BJ (cell line): Measurements from ENCODE around the gene ODAD2. TPM values are rescaled to one million over a fixed set of nuclear protein-coding genes. Genes with fewer than 3 reads are reported as not detected.
"Not testable (repeated sequence)": the region's sequence is repeated elsewhere in the genome, so short reads cannot be mapped to it uniquely, and the experiment has no call there.

Experiments
- CTCF ChIA-PET: fragments of 350-600 bp; formaldehyde crosslinking; extraction: SDS; loops from one replicate; lab custom pipeline; 2021; ENCODE audit warnings: antibody characterized with exemption, inconsistent platforms; lab: Yijun Ruan, JAX
- POLR2A ChIA-PET: fragments of 300-600 bp; sonication (Branson Sonifier 250); formaldehyde crosslinking; extraction: SDS; loops from one replicate; lab custom pipeline; 2021; ENCODE audit warnings: antibody characterized with exemption; lab: Charles Lee
- DNase-seq: peaks from one replicate; pipeline ENCODE4 v3.0.0-alpha.2; 2011; ENCODE audit warnings: low read depth
- H3K27me3 ChIP-seq: 2 replicates; pipeline ENCODE4 v1.6.0; 2011; ENCODE audit warnings: low read length; ENCODE audit not compliant: control insufficient read depth, insufficient read depth
- H3K36me3 ChIP-seq: 2 replicates; pipeline ENCODE4 v1.5.1; 2011; ENCODE audit warnings: low read length; ENCODE audit not compliant: control insufficient read depth, insufficient read depth
- H3K4me3 ChIP-seq: 2 replicates; pipeline ENCODE4 v1.5.1; 2011; ENCODE audit warnings: low read depth, mild to moderate bottlenecking, control low read depth, low read length
- polyA plus RNA-seq: library from polyadenylated mRNA; depleted of rRNA; stranded (reverse); fragments of >200 nt; gene quantifications from 2 replicates; pipeline ENCODE4 v1.2.3, GENCODE V29; 2011
- TF ChIP-seq, protein P1 (sequence below): IDR thresholded peaks from 2 replicates; pipeline ENCODE4 v1.5.1; 2011; ENCODE audit warnings: low read depth, mild to moderate bottlenecking, control low read depth, inconsistent platforms, low read length, moderate library complexity; ENCODE audit not compliant: insufficient read depth

Gene ODAD2
- polyA plus RNA-seq, 1 experiment = 3.9 TPM

DNA sequence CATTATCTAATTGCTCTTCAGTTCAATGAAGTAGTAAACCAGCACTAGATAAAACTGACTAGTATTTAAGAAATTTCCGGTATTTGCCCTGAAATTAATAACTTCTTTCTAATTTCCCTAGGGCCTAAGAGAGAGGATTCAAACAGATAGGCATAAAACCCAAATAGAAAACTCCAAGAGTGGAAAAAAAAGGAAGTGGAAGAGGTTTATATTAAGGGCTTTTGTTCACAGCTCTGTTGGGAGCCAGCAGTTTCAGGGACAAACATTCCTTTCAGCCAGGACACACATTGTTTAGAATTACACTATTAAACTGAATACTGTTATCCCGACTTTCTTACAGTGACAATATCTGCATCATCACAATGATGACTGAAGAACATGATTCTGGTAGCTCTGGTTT, 3.6 kb downstream of the ODAD2 start:
- CTCF ChIA-PET = no interaction called here

DNA sequence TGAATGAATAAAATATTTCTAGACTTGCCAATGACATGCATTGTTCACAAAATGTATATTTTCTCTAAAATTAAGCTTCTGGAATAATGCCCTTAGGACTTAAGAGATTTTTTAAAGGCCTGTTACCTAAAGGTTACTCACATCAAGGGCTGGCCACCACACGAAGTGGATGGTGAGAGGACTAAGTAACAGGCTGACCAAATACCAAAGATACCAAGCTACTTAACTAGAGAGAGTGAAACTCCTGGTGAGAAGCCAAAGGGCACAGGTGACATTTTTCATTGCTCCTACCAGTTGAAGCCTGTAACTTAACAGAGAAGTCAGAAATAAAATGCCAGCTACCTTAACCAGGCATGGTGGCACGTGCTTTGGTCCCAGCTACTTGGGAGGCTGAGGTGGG, 9.5 kb downstream of the ODAD2 start:
- H3K4me3 ChIP-seq, DNase-seq, POLR2A ChIA-PET, H3K36me3 ChIP-seq, H3K27me3 ChIP-seq: not testable (repeated sequence)
- CTCF ChIA-PET = interaction anchor here (0.6 kb wide), 1 partner anchor 381 kb away, joined by 3 read pairs; no protein-coding TSS in a partner anchor

More for the DNA sequence above, 3.6 kb downstream of the ODAD2 start:
- no peak overlapping the region for H3K4me3 ChIP-seq
- H3K27me3 ChIP-seq = no peaks in the 10 kb centered on the region
- POLR2A ChIA-PET = no interaction called here
- TF ChIP-seq, protein P1, sequence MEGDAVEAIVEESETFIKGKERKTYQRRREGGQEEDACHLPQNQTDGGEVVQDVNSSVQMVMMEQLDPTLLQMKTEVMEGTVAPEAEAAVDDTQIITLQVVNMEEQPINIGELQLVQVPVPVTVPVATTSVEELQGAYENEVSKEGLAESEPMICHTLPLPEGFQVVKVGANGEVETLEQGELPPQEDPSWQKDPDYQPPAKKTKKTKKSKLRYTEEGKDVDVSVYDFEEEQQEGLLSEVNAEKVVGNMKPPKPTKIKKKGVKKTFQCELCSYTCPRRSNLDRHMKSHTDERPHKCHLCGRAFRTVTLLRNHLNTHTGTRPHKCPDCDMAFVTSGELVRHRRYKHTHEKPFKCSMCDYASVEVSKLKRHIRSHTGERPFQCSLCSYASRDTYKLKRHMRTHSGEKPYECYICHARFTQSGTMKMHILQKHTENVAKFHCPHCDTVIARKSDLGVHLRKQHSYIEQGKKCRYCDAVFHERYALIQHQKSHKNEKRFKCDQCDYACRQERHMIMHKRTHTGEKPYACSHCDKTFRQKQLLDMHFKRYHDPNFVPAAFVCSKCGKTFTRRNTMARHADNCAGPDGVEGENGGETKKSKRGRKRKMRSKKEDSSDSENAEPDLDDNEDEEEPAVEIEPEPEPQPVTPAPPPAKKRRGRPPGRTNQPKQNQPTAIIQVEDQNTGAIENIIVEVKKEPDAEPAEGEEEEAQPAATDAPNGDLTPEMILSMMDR = no peak
- DNase-seq = no peak
- H3K36me3 ChIP-seq = no peaks in the 10 kb centered on the region

DNA sequence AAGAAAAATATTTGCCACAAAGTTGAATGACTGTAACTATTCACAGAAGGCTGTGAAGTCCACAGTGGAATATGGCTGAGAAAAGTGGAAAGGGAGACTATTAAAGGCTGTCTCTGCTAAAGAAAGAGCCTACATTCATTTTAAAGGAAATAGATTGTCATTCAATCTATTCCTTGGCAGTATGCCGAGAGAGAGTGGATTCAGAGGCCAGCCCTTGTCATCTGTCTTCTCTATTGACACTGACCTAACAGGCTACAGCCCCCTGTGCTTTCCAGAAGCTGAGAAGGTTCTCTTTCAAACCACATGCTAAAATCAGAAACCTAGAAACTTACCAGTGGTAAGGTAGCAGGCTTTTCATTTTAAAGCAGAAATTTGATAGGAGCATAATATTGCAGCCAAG, 12.1 kb downstream of the ODAD2 start:
- CTCF ChIA-PET = interaction anchor here (0.7 kb wide), 1 partner anchor 264 kb away, joined by 4 read pairs; no protein-coding TSS in a partner anchor
- no peak for DNase-seq
- Histone ChIP-seq H3K36me3 (0 out of 2 replicates have a peak, but pooled peaks cover 2% of the 10 kb centered on the region), H3K27me3 (no peaks in the 10 kb centered on the region), H3K4me3 (no peak overlapping the region)
- TF ChIP-seq, protein P1 = no peak
- POLR2A ChIA-PET = no interaction called here

DNA sequence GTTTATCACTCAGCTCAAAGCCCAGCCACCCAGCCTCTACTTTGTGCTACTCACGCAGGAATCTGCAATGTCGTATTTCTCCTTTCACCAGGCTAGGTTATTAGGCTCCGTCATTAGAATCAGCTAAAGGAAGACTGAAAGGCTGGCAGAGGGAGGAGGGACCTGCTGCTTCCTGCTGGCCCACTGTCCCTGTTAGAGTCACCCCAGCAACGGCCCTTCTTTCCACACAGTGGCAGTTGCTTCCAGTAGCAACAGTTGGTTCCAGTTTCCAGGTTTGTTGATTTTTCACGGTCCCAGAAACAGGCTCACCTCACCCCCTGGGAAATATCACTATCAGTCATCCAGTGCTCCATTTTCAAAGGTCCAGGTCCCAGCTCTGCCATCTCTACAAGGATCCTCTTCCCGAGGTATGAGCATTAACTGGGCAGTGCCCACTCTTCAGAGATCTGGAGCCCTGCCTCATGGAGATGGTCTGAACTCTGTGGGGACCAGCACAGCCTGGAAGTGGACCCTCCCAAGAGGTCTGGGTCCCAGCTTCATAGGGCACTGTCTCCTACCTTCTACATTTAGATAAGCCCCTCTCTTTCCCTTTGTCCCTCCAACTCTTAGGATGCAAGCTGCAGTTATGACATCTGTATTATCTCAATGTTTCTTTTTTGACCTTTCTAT, 15.9 kb downstream of the ODAD2 start:
- CTCF ChIA-PET = interaction anchor here (0.7 kb wide), 1 partner anchor 15 kb away, joined by 3 read pairs; no protein-coding TSS in a partner anchor
- no peak overlapping the region for H3K4me3 ChIP-seq
- 0 out of 2 replicates have a peak, but pooled peaks cover 2% of the 10 kb centered on the region for H3K36me3 ChIP-seq
- no peaks in the 10 kb centered on the region for H3K27me3 ChIP-seq
- POLR2A ChIA-PET = no interaction called here
- no peak for DNase-seq
- TF ChIP-seq, protein P1 = no peak

DNA sequence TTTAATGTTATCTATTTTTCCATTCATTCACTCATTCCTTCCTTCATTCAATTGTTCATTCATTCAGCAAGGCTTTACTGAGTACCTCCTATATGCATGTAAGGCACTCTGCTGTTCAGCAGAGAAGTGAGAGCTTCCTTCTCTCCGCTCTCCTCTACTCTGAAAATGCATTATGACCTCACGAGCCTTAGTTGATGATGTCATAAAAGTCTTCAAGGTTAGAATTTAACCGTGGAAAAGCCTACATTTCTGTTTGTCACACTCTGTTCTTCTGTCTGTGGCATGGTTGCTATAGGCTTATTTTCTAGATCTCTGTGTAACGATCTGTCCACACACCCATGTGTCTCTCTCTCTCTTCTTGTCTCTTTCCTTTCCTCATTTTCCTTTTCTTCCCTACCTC, 17.1 kb downstream of the ODAD2 start:
- TF ChIP-seq, protein P1 = no peak
- Histone ChIP-seq H3K27me3 (no peaks in the 10 kb centered on the region), H3K36me3 (0 out of 2 replicates have a peak, but pooled peaks cover 2% of the 10 kb centered on the region), H3K4me3 (no peak overlapping the region)
- CTCF ChIA-PET = no interaction called here
- POLR2A ChIA-PET = no interaction called here
- no peak for DNase-seq

DNA sequence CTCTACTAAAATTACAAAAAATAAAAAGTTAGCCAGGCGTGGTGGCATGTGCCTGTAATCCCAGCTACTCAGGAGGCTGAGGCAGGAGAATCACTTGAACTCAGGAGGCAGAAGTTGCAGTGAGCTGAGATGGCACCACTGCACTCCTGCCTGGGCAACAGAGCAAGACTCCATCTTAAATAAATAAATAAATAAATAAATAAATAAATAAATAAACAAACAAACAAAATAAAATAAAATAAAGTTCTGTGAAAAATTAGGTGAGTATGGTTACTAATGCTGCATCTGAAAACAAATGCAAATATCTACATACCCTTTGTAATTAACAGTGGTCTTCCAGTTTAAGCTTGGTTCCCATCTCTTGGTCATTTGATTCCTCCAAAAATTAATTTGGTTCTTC, 28.1 kb downstream of the ODAD2 start:
- H3K27me3 ChIP-seq, CTCF ChIA-PET, POLR2A ChIA-PET, H3K4me3 ChIP-seq, DNase-seq, H3K36me3 ChIP-seq: not testable (repeated sequence)

DNA sequence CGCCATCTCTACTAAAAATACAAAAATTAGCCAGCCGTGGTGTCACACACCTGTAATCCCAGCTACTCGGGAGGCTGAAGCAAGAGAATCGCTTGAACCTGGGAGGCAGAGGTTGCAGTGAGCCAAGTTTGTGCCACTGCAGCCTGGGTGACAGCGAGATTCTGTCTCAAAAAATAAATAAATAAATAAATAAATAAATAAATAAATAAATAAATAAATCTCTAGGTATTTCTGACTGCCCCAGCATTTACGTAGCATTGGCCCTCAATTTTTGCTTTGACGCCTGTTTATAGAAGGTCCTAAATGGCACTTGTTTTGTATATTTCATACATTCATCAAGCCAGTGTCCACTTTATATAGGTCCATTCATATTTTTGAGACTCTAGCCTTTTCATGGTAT, 28.9 kb downstream of the ODAD2 start:
- DNase-seq, H3K36me3 ChIP-seq, POLR2A ChIA-PET, CTCF ChIA-PET, H3K27me3 ChIP-seq, H3K4me3 ChIP-seq: not testable (repeated sequence)
